H1 (cell line): ENCODE measurements around the gene FGGY. TPM values are rescaled to one million over a fixed set of nuclear protein-coding genes. Genes with fewer than 3 reads are reported as not detected.

Source experiments
- CTCF ChIA-PET: fragments of 300-600 bp; sonication (Branson Sonifier 250); formaldehyde crosslinking; loops from one replicate; lab custom pipeline; 2021; ENCODE audit not compliant: partially characterized antibody; lab: Charles Lee
- POLR2A ChIA-PET: fragments of 300-600 bp; sonication (Branson Sonifier 250); formaldehyde crosslinking; loops from one replicate; lab custom pipeline; 2021; ENCODE audit warnings: inconsistent platforms; ENCODE audit not compliant: partially characterized antibody; lab: Charles Lee
- DNase-seq, 2 experiments: peaks; one replicate each; pipeline versions ENCODE4 v3.0.0 to v3.0.0-alpha.2; 2010 to 2022; ENCODE audit warnings: low spot score in 2 of 2, low read depth in 1 of 2, mixed read lengths in 1 of 2
- FAIRE-seq: peaks from 2 replicates; lab custom pipeline; 2011; peaks lifted over from hg19 to GRCh38; lab: Jason Lieb, UNC
- H2AFZ ChIP-seq: 2 replicates; pipeline ENCODE4 v1.8.1; 2012; ENCODE audit warnings: low read length, inconsistent platforms
- H2AK5ac ChIP-seq: 2 replicates; pipeline ENCODE4 v1.6.1; 2013; ENCODE audit warnings: low read depth, low read length
- H2BK120ac ChIP-seq: replicated peaks from 2 replicates; pipeline ENCODE3; 2013; ENCODE audit warnings: low read depth, low read length, inconsistent platforms
- H2BK12ac ChIP-seq: 2 replicates; pipeline ENCODE4 v1.6.1; 2013; ENCODE audit warnings: low read depth, low read length
- H2BK15ac ChIP-seq: 2 replicates; pipeline ENCODE4 v1.6.1; 2013; ENCODE audit warnings: low read length
- H2BK20ac ChIP-seq: 2 replicates; pipeline ENCODE4 v1.6.1; 2013; ENCODE audit warnings: low read length
- H2BK5ac ChIP-seq: 2 replicates; pipeline ENCODE4 v1.6.1; 2013; ENCODE audit warnings: low read depth, low read length
- H3K14ac ChIP-seq: 2 replicates; pipeline ENCODE4 v1.6.1; 2013; ENCODE audit warnings: inconsistent platforms; ENCODE audit not compliant: insufficient read length
- H3K18ac ChIP-seq: 2 replicates; pipeline ENCODE4 v1.6.1; 2013; ENCODE audit warnings: low read length; ENCODE audit errors: extremely low read depth
- H3K23ac ChIP-seq: 2 replicates; pipeline ENCODE4 v1.6.1; 2013; ENCODE audit warnings: inconsistent platforms; ENCODE audit not compliant: insufficient read length
- H3K23me2 ChIP-seq: 2 replicates; pipeline ENCODE4 v1.6.1; 2013; ENCODE audit warnings: low read depth, low read length
- H3K27ac ChIP-seq: 2 replicates; pipeline ENCODE4 v1.6.1; 2011; ENCODE audit warnings: low read depth, low read length, inconsistent platforms
- H3K27me3 ChIP-seq, 4 experiments: replicated peaks in 1 of 4; 1 replicate in 1 of 4; 2 replicates in 3 of 4; pipeline versions ENCODE4 v1.6.1 to v1.8.1; 2011 to 2013; ENCODE audit warnings: low read length in 3 of 4, mild to moderate bottlenecking in 3 of 4, inconsistent platforms in 2 of 4, mixed read lengths in 2 of 4, moderate library complexity in 1 of 4; ENCODE audit not compliant: control insufficient read depth in 3 of 4, insufficient read depth in 3 of 4; ENCODE audit errors: extremely low read depth in 1 of 4
- H3K36me3 ChIP-seq, 4 experiments: 2 replicates each; pipeline versions ENCODE4 v1.6.1 to v1.8.1; 2011 to 2013; ENCODE audit warnings: mild to moderate bottlenecking in 4 of 4, low read length in 3 of 4, moderate library complexity in 2 of 4, control low read depth in 1 of 4, inconsistent platforms in 1 of 4; ENCODE audit not compliant: insufficient read depth in 4 of 4, control insufficient read depth in 2 of 4
- H3K4ac ChIP-seq: replicated peaks from 2 replicates; pipeline ENCODE3; 2013; ENCODE audit warnings: low read length, low read depth, mixed read lengths, inconsistent platforms; ENCODE audit not compliant: insufficient read length
- H3K4me1 ChIP-seq, 4 experiments: replicated peaks in 1 of 4; 1 replicate in 1 of 4; 2 replicates in 3 of 4; pipeline versions ENCODE4 v1.6.1 to v1.8.1; 2011 to 2013; ENCODE audit warnings: low read length in 3 of 4, inconsistent platforms in 2 of 4, mixed read lengths in 1 of 4; ENCODE audit not compliant: insufficient read depth in 4 of 4, control insufficient read depth in 3 of 4
- H3K4me2 ChIP-seq, 2 experiments: 2 replicates each; pipeline versions ENCODE4 v1.6.1 to v1.8.1; 2011 to 2013; ENCODE audit warnings: low read depth in 2 of 2, low read length in 2 of 2, control low read depth in 1 of 2, inconsistent platforms in 1 of 2, mild to moderate bottlenecking in 1 of 2; ENCODE audit not compliant: insufficient read depth in 1 of 2
- H3K4me3 ChIP-seq, 4 experiments: fragments of 200-600, 300-600 bp in 1 of 4; sonication (generic), shearing (Covaris generic), sonication (Bioruptor Twin) in 1 of 4; 2 replicates each; pipeline versions ENCODE4 v1.5.1 to v1.8.1; 2011 to 2016; ENCODE audit warnings: low read length in 4 of 4, low read depth in 3 of 4, control low read depth in 2 of 4, inconsistent platforms in 2 of 4, mild to moderate bottlenecking in 2 of 4, mixed read lengths in 1 of 4, moderate library complexity in 1 of 4; ENCODE audit not compliant: insufficient read depth in 2 of 4; ENCODE audit errors: extremely low read depth in 1 of 4
- H3K56ac ChIP-seq: replicated peaks from 2 replicates; pipeline ENCODE3; 2013; ENCODE audit warnings: low read depth, mild to moderate bottlenecking, mixed read lengths, low read length, inconsistent platforms; ENCODE audit not compliant: insufficient read length
- H3K79me1 ChIP-seq: 2 replicates; pipeline ENCODE4 v1.6.1; 2013; ENCODE audit warnings: low read depth, low read length, control low read depth
- H3K79me2 ChIP-seq, 2 experiments: 2 replicates each; pipeline versions ENCODE4 v1.6.1 to v1.8.1; 2012 to 2013; ENCODE audit warnings: low read length in 2 of 2, mild to moderate bottlenecking in 2 of 2, inconsistent platforms in 1 of 2; ENCODE audit not compliant: insufficient read depth in 2 of 2, control insufficient read depth in 1 of 2
- H3K9ac ChIP-seq, 4 experiments: replicated peaks in 1 of 4; 1 replicate in 1 of 4; 2 replicates in 3 of 4; pipeline versions ENCODE4 v1.6.1 to v1.8.1; 2011 to 2013; ENCODE audit warnings: low read depth in 3 of 4, low read length in 3 of 4, control low read depth in 2 of 4, mild to moderate bottlenecking in 2 of 4, moderate library complexity in 2 of 4, inconsistent platforms in 1 of 4; ENCODE audit errors: extremely low read depth in 1 of 4
- H3K9me3 ChIP-seq, 2 experiments: 2 replicates each; pipeline versions ENCODE4 v1.6.1 to v1.8.1; 2012 to 2013; ENCODE audit warnings: mild to moderate bottlenecking in 2 of 2, moderate library complexity in 2 of 2, control low read depth in 1 of 2, inconsistent platforms in 1 of 2, low read depth in 1 of 2, low read length in 1 of 2, mixed read lengths in 1 of 2; ENCODE audit not compliant: insufficient read depth in 2 of 2
- H4K20me1 ChIP-seq, 2 experiments: replicated peaks in 1 of 2; 2 replicates each; pipeline versions ENCODE3 to v1.8.1; 2011 to 2013; ENCODE audit warnings: inconsistent platforms in 2 of 2, low read length in 2 of 2, mild to moderate bottlenecking in 1 of 2; ENCODE audit not compliant: insufficient read depth in 2 of 2, control insufficient read depth in 1 of 2
- H4K5ac ChIP-seq: 2 replicates; pipeline ENCODE4 v1.6.1; 2013; ENCODE audit warnings: low read length, low read depth, mixed read lengths, inconsistent platforms; ENCODE audit not compliant: insufficient read length
- H4K8ac ChIP-seq: 2 replicates; pipeline ENCODE4 v1.8.0; 2013; ENCODE audit warnings: mild to moderate bottlenecking, moderate library complexity, low read length, inconsistent platforms; ENCODE audit not compliant: insufficient read depth; ENCODE audit errors: extremely low read depth
- H4K91ac ChIP-seq: replicated peaks from 2 replicates; pipeline ENCODE3; 2013; ENCODE audit warnings: low read length, mixed read lengths, inconsistent platforms; ENCODE audit not compliant: insufficient read length
- CBX5 ChIP-seq: fragments of 300-800, 300-1000 bp; sonication (generic); IDR thresholded peaks from 2 replicates; pipeline ENCODE4 v1.7.1; 2016; ENCODE audit warnings: antibody characterized with exemption, low read length, low read depth
- CEBPB ChIP-seq: IDR thresholded peaks from 2 replicates; pipeline ENCODE4 v1.6.1; 2012; ENCODE audit warnings: low read depth, low read length
- TBP ChIP-seq: IDR thresholded peaks from 2 replicates; pipeline ENCODE4 v1.6.1; 2011; ENCODE audit warnings: low read depth, low read length, improper control_type of control experiment
- WGBS, 2 experiments: shearing (Covaris generic) in 1 of 2; methylation state at CpG; one replicate each; pipeline versions ENCODE4 v1.1.6 to v1.1.7; 2013 to 2015; ENCODE audit warnings: low lambda C conversion rate in 2 of 2, mixed read lengths in 2 of 2, inconsistent platforms in 1 of 2, low coverage in 1 of 2, missing lambda C conversion rate in 1 of 2; ENCODE audit not compliant: insufficient replicate concordance in 2 of 2, insufficient coverage in 1 of 2, insufficient read length in 1 of 2; ENCODE audit errors: extremely low coverage in 1 of 2, missing lambda C conversion rate in 1 of 2; 5-methylcytosine and 5-hydroxymethylcytosine counted together
- long read RNA-seq, 2 experiments: library from RNA in 1 of 2; library from capped mRNA in 1 of 2; stranded (forward); transcript quantifications; one replicate each; pipeline ENCODE4 v2.0.0, GENCODE V29; 2021; ENCODE audit warnings: inconsistent platforms in 1 of 2
- polyA minus RNA-seq, 3 experiments: library from RNA; depleted of rRNA, polyadenylated mRNA; stranded (reverse); fragments of >200 nt; gene quantifications; 1 replicate in 2 of 3; 2 replicates in 1 of 3; pipeline ENCODE4 v1.2.3, GENCODE V29; 2011
- polyA plus RNA-seq, 7 experiments: library from polyadenylated mRNA; depleted of rRNA in 3 of 7; stranded (reverse) in 5 of 7; unstranded in 2 of 7; fragments of >200 nt in 5 of 7; fragments of 200-250 nt in 2 of 7; gene quantifications; 1 replicate in 5 of 7; 2 replicates in 1 of 7; 4 replicates in 1 of 7; pipeline versions ENCODE4 v1.2.1 to v1.2.3, GENCODE V29; 2011 to 2013; ENCODE audit warnings: missing spikeins in 2 of 7, mixed read lengths in 2 of 7
- total RNA-seq: library from RNA; stranded (reverse); fragmentation: NEBNext Ultra II Directional; extraction: Animal tissue kit (Norgen Biotek cat#: 25700); gene quantifications from 2 replicates; pipeline ENCODE4 v1.2.1, GENCODE V29; 2021
- TF ChIP-seq, protein P1 (sequence below): IDR thresholded peaks from 2 replicates; pipeline ENCODE4 v1.6.1; 2011; ENCODE audit warnings: low read length, improper control_type of control experiment

FGGY gene, protein sequence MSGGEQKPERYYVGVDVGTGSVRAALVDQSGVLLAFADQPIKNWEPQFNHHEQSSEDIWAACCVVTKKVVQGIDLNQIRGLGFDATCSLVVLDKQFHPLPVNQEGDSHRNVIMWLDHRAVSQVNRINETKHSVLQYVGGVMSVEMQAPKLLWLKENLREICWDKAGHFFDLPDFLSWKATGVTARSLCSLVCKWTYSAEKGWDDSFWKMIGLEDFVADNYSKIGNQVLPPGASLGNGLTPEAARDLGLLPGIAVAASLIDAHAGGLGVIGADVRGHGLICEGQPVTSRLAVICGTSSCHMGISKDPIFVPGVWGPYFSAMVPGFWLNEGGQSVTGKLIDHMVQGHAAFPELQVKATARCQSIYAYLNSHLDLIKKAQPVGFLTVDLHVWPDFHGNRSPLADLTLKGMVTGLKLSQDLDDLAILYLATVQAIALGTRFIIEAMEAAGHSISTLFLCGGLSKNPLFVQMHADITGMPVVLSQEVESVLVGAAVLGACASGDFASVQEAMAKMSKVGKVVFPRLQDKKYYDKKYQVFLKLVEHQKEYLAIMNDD
- total RNA-seq: 10.3 and 13.8 TPM in 2 replicates
- polyA plus RNA-seq (2011; rRNA removed): 12.0 and 12.5 TPM in 2 replicates
- 13.1 TPM for polyA plus RNA-seq (2011; cell fraction: cytosol; rRNA removed)
- 13.2 TPM for polyA plus RNA-seq (2011; cell fraction: nucleus; rRNA removed)
- 9.4 to 12.2 TPM (median 10.7 TPM) in 4 replicates for polyA plus RNA-seq (2012, experiment 1 of 2)
- polyA plus RNA-seq (2012, experiment 2 of 2): 4.6 TPM
- 3.4 TPM for polyA plus RNA-seq (2013, experiment 1 of 2)
- polyA plus RNA-seq (2013, experiment 2 of 2): 5.0 TPM
- polyA minus RNA-seq (2011; rRNA and poly(A)+ RNA removed): 30.5 and 40.2 TPM in 2 replicates
- polyA minus RNA-seq (2011; cell fraction: cytosol; rRNA and poly(A)+ RNA removed): 11.7 TPM
- 58.0 TPM for polyA minus RNA-seq (2011; cell fraction: nucleus; rRNA and poly(A)+ RNA removed)
- long read RNA-seq, experiment 1, partial matches to known transcripts: 2 of 7 reads
- long read RNA-seq, experiment 1, other reads (novel, unspliced or antisense): 5 of 7 reads
- long read RNA-seq, experiment 2, partial matches to known transcripts: 3 of 10 reads
- long read RNA-seq, experiment 2, other reads (novel, unspliced or antisense): 7 of 10 reads

DNA sequence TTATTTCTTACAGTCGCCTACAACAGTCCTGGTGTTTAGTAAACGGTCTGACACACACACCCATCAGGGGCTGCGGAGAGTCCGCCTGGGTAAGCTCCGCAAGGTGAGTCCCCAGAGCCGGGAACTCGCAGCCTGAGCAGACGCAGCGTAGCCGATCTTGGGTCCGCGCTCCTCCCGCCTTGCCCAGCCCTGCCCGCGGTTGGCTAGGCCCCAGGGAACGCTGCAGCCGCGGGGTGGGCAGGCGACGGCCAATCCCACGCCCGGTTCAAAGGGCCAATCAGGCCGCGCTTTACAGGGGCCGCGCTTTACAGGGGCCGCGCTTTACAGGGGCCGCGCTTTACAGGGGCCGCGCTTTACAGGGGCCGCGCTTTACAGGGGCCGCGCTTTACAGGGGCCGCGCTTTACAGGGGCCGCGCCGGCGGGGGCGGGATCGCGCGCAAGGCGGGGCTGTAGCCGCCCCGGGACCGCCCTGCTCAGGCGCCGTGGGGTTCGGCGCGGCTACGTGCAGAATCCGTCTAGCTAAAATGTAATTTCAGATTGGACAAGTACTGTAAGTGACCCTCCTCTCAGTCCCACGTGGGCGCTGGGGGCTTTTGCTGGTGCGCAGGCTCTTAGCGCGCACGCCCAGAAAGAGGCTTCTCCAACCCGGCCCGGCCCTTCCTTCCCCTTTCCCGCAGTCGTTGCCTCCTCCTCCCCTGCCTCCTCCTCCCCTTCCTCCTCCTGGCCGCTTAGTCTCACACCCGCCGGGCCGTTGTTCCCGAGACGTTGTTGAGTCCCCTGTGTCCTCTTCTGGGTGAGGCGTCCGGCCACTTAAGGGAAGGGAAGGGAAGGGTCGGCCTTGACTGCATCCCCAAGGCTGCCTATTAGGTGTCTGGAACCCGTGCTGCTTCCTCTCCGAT lies at the start of gene FGGY:
TSS of gene FGGY (plus strand) at position 737 of the 899 bp plus-strand sequence. CDS start 24,456 bp downstream, outside the sequence.
- no peaks in the 10 kb centered on the region; the same call in 1 of the 2 replicates for H3K79me1 ChIP-seq
- 3% methylated on average over 57 of the region's 78 CpGs; no CpG with 5 or more reads in 1 of the 2 experiments for WGBS, 2 experiments
- CTCF ChIA-PET: no interaction called here
- TF ChIP-seq CEBPB (no peak), CBX5 (no peak), TBP (peak; percentile 52; the same call in 1 of the 2 replicates)
- TF ChIP-seq, protein P1, sequence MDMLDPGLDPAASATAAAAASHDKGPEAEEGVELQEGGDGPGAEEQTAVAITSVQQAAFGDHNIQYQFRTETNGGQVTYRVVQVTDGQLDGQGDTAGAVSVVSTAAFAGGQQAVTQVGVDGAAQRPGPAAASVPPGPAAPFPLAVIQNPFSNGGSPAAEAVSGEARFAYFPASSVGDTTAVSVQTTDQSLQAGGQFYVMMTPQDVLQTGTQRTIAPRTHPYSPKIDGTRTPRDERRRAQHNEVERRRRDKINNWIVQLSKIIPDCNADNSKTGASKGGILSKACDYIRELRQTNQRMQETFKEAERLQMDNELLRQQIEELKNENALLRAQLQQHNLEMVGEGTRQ: peak; percentile 39; the same call in 1 of the 2 replicates

More for the DNA sequence above, at the start of gene FGGY:
- no peak within 1 kb of the TSS for H3K23ac ChIP-seq
- POLR2A ChIA-PET: interaction anchor here (1.8 kb wide), 1 partner anchor 513 kb away, joined by 5 read pairs; the partner anchor contains the start of gene JUN
- H3K27ac ChIP-seq: peak within 1 kb of the TSS; percentile 69; the same call in 1 of the 2 replicates
- peak within 1 kb of the TSS; percentile 53; the same call in 1 of the 2 replicates for H2BK15ac ChIP-seq
- H2BK20ac ChIP-seq: 0 out of 2 replicates have a peak within 1 kb of the TSS, but pooled peaks have one; percentile 34
- H3K4me2 ChIP-seq: peak within 1 kb of the TSS; percentile 52 to 81
- H2BK12ac ChIP-seq: peak within 1 kb of the TSS; percentile 88
- H3K4me1 ChIP-seq: peaks cover 0 to 7% (median 3%) of the 10 kb centered on the region in 4 experiments; a peak in 4 of 7 replicates
- H2AK5ac ChIP-seq: no peak within 1 kb of the TSS
- H3K79me2 ChIP-seq: no peaks in the 10 kb centered on the region
- H3K4ac ChIP-seq: peak within 1 kb of the TSS; percentile 85
- H3K14ac ChIP-seq: no peak within 1 kb of the TSS
- peak within 1 kb of the TSS; percentile 81 for H4K91ac ChIP-seq
- H2BK120ac ChIP-seq: peak within 1 kb of the TSS; percentile 71
- peak within 1 kb of the TSS; percentile 91 for H3K56ac ChIP-seq
- no peaks in the 10 kb centered on the region for H3K27me3 ChIP-seq
- FAIRE-seq (no peak), DNase-seq (peak; percentile 86 to 88)
- H4K8ac ChIP-seq: peak within 1 kb of the TSS; percentile 86; the same call in 1 of the 2 replicates
- peak within 1 kb of the TSS; percentile 47 to 66 (median 53) for H3K4me3 ChIP-seq
- no peaks in the 10 kb centered on the region for H3K9me3 ChIP-seq
- H3K36me3 ChIP-seq: no peaks in the 10 kb centered on the region
- H2BK5ac ChIP-seq: peak within 1 kb of the TSS; percentile 28
- H4K20me1 ChIP-seq: no peaks in the 10 kb centered on the region
- H4K5ac ChIP-seq: peak within 1 kb of the TSS; percentile 49
- peaks cover 6% of the 10 kb centered on the region for H3K23me2 ChIP-seq
- peak within 1 kb of the TSS; percentile 71 for H3K18ac ChIP-seq
- peak within 1 kb of the TSS; percentile 9 to 50 (median 42) for H3K9ac ChIP-seq
- peak within 1 kb of the TSS; percentile 47 for H2AFZ ChIP-seq
